K562 (cell line): ENCODE results near the gene FBXW7.

ENCODE experiments used
- CHD1 ChIP-seq: fragments of 200-600 bp; sonication (generic); IDR thresholded peaks from one replicate; pipeline ENCODE4 v1.6.1; 2012; ENCODE audit warnings: mild to moderate bottlenecking, moderate library complexity, low read length, inconsistent platforms
- CTCF ChIP-seq, 3 experiments: IDR thresholded peaks in 2 of 3; conservative IDR thresholded peaks in 1 of 3; 2 replicates each; pipeline ENCODE4 v1.5.1; 2011 to 2012; ENCODE audit warnings: low read length in 3 of 3, mild to moderate bottlenecking in 3 of 3, control low read depth in 2 of 3, improper control_type of control experiment in 1 of 3, inconsistent platforms in 1 of 3, low read depth in 1 of 3, mixed read lengths in 1 of 3, moderate library complexity in 1 of 3; ENCODE audit not compliant: insufficient read depth in 2 of 3
- EP300 ChIP-seq: IDR thresholded peaks from 2 replicates; pipeline ENCODE4 v1.6.1; 2012; ENCODE audit warnings: low read length, improper control_type of control experiment
- EZH2 ChIP-seq: IDR thresholded peaks from 2 replicates; pipeline ENCODE4 v1.6.1; 2012; ENCODE audit warnings: low read depth, mild to moderate bottlenecking, inconsistent platforms, low read length, borderline replicate concordance
- FOS ChIP-seq: IDR thresholded peaks from 3 replicates; pipeline ENCODE4 v1.6.1; 2011; ENCODE audit not compliant: insufficient read length; ENCODE audit errors: extremely low read depth
- JUN ChIP-seq, 2 experiments: sonication (generic) in 1 of 2; formaldehyde crosslinking in 1 of 2; IDR thresholded peaks; 2 replicates each; pipeline versions ENCODE4 v1.6.1 to v1.8.0; 2012 to 2022; ENCODE audit warnings: borderline replicate concordance in 2 of 2, mild to moderate bottlenecking in 2 of 2, improper control_type of control experiment in 1 of 2, low read depth in 1 of 2, low read length in 1 of 2, missing genetic modification reagents in 1 of 2
- MAFF ChIP-seq: IDR thresholded peaks from 2 replicates; pipeline ENCODE4 v1.6.1; 2012; ENCODE audit warnings: low read length, improper control_type of control experiment
- MGA ChIP-seq: fragments of 450-650 bp; IDR thresholded peaks from 2 replicates; pipeline ENCODE4 v1.6.1; 2016; ENCODE audit warnings: mild to moderate bottlenecking, moderate library complexity
- SMAD3 ChIP-seq: fragments of 450-650 bp; formaldehyde crosslinking; conservative IDR thresholded peaks from 2 replicates; pipeline ENCODE4 v1.4.0; 2020; ENCODE audit warnings: mild to moderate bottlenecking
- TCF7L2 ChIP-seq: fragments of 150-350 bp; IDR thresholded peaks from 2 replicates; pipeline ENCODE4 v1.6.1; 2016; ENCODE audit warnings: low read depth, mild to moderate bottlenecking, low read length, moderate library complexity
- ZNF12 ChIP-seq: sonication (generic); formaldehyde crosslinking; IDR thresholded peaks from 2 replicates; pipeline ENCODE4 v1.4.0; 2020; ENCODE audit warnings: mild to moderate bottlenecking, missing genetic modification reagents

GRCh38 chr4:152437561-152437960 lies 98.3 kb downstream of the FBXW7 start:
- TF ChIP-seq ZNF12 (no peak), CTCF (IDR thresholded peaks at IDR 0.05 in 2 of 3, conservative IDR thresholded peaks at IDR 0.05 in 1 of 3; ENCODE audit: insufficient read depth in 2 of 3, low read depth in 1 of 3, low read length in 3 of 3) (no peak), MAFF (no peak), CHD1 (no peak), SMAD3 (CRISPR knock-in tag) (no peak), EP300 (no peak), TCF7L2 (no peak), FOS (no peak), MGA (no peak), JUN (IDR thresholded peaks at IDR 0.05; ENCODE audit: borderline replicate concordance, low read depth, low read length) (no peak), JUN (CRISPR knock-in tag; IDR thresholded peaks at IDR 0.05; ENCODE audit: borderline replicate concordance) (no peak), EZH2 (no peak)
